ENCODE data around the gene TRIM34.
"Not testable (repeated sequence)": the region's sequence is repeated elsewhere in the genome, so short reads cannot be mapped to it uniquely, and the experiment has no call there.

The TRIM34 gene

DNA sequence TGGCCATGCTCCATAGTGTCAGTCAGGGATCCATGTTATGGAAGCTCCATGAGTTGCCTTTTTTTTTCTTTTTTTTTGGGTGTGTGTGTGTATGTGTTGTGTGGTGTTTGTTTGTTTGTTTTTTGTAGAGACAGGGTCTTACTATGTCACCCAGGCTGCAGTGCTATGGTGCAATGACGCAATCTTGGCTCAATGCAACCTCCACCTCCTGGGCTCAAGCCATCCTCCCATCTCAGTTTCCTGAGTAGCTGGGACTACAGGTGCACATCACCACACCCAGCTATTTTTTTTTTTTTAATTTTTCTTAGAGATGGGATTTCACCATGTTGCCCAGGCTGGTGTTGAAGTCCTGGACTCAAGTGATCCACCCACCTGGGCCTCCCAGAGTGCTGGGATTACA is 63.7 kb downstream of the TRIM34 start:
- DNase-seq, result no peak

DNA sequence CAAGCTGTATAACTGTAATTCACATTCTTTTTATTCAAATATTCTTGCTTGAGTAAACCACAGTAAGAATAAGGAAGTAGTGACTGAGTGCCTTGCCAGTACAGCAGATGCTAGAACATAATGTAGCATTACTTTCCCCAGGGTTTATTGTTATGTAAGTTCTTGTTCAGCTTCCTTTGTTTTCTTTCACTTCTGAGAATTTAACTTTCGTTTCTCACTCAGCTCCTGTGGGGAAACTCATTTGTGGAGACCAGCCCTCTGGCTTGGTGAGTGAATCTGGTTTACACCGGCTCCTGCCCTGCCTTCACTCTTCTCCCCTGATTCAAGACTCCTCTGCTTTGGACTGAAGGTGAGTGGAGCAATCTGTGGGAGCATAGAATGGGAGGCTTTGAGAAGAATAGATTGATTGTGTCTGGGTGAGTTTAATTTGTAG is 64.8 kb downstream of the TRIM34 start, which contains the start of gene TRIM22:
TRIM22 (plus strand) TSS at position 240 of the 433 bp plus-strand sequence. CDS start 6,443 bp downstream, outside the sequence.
- DNase-seq, result no peak

DNA sequence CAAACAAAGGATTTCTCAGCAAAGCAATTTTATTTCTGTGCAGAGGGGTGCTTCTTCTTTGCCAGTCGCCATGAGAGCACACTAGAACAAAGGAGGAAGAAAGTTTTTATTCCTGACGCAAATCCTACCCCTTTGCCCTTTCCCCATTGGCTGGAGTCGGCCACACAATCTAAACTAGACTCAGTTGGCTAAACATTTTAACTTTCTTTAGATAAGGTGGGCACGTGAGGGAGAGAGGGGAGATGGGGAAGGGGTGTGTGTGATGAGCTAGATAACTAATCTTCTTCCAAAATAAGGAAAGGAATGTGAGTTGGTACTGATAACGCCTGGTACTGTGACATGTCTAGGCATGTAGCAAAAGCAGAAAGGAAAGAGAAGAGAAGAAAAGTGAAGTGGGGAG is 65.4 kb downstream of the TRIM34 start:
- DNase-seq, result no peak

DNA sequence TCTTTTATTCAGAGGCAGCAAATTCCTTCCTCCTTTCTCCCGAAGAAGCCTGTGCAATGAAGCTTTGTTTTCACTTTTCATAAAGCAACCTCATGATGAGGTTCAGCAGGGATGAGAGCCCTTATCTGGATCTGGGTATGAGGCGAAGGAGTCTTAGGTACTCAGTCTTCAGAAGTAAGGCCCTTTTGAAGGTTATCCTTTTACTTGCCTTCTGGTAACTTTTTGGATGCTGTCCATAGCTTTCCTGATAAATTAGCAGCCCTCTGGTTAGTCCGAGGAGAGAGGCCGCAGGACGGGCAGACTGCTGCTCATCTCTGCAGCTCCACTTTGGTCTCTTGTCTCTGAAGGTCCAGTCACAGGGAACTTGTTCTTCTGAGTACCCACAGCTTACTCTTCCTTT is 65.9 kb downstream of the TRIM34 start:
- no peak for DNase-seq

DNA sequence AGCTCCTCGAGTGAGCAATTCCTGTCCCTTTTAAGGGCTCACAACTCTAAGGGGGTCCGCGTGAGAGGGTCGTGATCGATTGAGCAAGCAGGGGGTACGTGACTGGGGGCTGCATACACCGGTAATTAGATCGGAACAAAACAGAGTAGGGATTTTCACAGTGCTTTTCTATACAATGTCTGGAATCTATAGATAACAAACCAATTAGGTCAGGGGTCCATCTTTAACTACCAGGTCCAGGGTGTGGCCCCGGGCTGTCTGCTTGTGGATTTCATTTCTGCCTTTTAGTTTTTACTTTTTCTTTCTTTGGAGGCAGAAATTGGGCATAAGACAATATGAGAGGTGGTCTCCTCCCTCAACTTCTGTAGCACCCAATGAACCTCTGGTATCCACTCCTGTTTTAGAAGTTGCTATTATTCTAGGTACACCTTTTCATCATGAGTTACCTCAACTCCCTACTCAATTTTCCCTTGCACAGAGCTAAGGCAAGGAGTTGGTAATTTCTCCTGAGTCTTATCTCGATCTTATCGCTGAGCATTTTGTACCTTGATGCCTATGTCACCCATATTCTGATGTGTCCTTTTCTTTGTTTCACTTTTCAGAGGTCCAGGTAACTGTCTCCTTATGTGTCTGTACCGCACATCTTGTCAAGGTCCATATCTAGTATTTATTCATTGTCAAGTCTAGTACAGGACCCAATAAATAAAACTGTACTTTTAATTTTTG is 66.6 kb downstream of the TRIM34 start:
- DNase-seq, result not testable (repeated sequence)

DNA sequence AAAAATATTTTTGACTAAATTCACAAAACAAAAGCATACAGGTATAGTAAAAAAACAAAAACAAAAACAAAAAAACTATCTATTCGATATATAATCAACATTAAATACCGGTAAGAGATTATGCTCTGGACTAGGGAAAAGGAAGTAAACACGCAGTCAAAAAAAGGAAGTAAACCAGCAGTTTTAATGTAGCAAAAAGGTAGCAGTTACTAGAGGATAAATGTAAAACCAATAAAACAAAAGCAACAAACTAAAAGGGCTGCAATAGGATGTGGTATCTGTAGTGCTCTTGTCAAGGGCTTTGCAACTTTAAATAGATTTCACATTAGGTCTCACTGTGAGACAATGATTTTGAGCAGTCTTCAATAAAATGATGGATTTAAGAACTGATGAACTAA is 67.2 kb downstream of the TRIM34 start:
- no peak for DNase-seq

Data from NCI-H2107 (cell line).